ENCODE data around the gene ACTR3C.
"Not testable (repeated sequence)": the region's sequence is repeated elsewhere in the genome, so short reads cannot be mapped to it uniquely, and the experiment has no call there.

DNA sequence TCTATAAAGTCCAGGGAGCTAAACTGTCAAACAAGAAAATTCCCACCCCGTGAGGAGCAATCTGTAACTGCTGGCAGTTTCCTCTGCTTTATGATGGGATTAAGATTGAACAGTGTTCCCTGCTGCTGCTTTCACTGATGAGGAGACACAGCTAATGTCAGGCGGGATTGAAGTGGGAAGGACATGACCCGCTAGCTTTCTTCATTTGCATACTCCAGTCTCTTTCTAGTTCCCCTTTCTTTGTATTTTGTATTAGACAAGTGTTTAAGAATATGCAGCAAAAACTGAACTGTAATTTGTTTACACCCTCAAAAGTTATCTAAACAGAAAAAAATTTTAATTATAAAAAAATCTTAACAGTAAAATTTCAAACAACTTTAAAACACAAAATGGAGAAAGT is 40.2 kb downstream of the ACTR3C start:
- not testable (repeated sequence) for TF ChIP-seq CTCF, POLR2A (IDR thresholded peaks at IDR 0.05)
